ENCODE data around the gene KCNAB1. TPM values are rescaled to one million over a fixed set of nuclear protein-coding genes. Genes with fewer than 3 reads are reported as not detected.

Gene KCNAB1
- total RNA-seq, 2 experiments from 2014 or later: not detected

DNA sequence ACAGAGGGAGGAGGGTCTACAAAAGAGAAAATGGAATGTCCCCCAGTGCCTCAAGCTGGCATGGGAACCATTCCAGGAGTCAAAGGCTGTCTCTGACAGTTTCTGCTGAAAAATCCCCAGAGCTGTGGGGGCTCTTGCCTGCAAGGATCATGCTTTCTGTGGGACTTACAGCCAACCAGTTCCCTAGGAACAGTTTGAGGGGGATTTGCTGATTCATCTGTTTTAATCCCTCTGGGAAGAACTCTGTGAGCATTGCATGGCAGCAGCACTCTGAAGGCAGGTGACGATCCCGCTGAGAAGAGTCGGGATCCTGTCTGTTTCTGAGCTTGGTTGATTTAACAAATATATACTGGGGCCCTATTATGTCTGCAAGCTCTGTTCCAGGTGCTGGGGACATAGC lies 258.5 kb downstream of the KCNAB1 start:
- Histone ChIP-seq H3K9me2 (ENCODE audit: insufficient read depth, low read length) (no peaks in the 10 kb centered on the region), H3K9me3 (ENCODE audit: low read length) (no peaks in the 10 kb centered on the region), H2AFZ (ENCODE audit: low read length) (no peak overlapping the region), H3K4me1 (ENCODE audit: insufficient read depth, low read length, poor library complexity, severe bottlenecking) (no peaks in the 10 kb centered on the region), H4K20me1 (ENCODE audit: insufficient read depth, low read length) (no peaks in the 10 kb centered on the region), H3K36me3 (ENCODE audit: insufficient read depth, low read length) (no peaks in the 10 kb centered on the region), H3K27ac (ENCODE audit: low read depth, low read length, poor library complexity, severe bottlenecking) (no peak overlapping the region), H3K79me2 (ENCODE audit: insufficient read depth, low read depth, low read length) (no peaks in the 10 kb centered on the region), H3K4me3 (ENCODE audit: low read depth, low read length, poor library complexity, severe bottlenecking) (no peak overlapping the region), H3K4me2 (ENCODE audit: low read length) (no peak overlapping the region)
- ChIA-PET POLR2A (no interaction called here), CTCF (ENCODE audit: unreplicated experiment) (no interaction called here)
- TF ChIP-seq, protein P1, sequence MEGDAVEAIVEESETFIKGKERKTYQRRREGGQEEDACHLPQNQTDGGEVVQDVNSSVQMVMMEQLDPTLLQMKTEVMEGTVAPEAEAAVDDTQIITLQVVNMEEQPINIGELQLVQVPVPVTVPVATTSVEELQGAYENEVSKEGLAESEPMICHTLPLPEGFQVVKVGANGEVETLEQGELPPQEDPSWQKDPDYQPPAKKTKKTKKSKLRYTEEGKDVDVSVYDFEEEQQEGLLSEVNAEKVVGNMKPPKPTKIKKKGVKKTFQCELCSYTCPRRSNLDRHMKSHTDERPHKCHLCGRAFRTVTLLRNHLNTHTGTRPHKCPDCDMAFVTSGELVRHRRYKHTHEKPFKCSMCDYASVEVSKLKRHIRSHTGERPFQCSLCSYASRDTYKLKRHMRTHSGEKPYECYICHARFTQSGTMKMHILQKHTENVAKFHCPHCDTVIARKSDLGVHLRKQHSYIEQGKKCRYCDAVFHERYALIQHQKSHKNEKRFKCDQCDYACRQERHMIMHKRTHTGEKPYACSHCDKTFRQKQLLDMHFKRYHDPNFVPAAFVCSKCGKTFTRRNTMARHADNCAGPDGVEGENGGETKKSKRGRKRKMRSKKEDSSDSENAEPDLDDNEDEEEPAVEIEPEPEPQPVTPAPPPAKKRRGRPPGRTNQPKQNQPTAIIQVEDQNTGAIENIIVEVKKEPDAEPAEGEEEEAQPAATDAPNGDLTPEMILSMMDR (conservative IDR thresholded peaks at IDR 0.05; ENCODE audit: low read length): no peak
- no peak for TF ChIP-seq EZH2phosphoT487 (IDR thresholded peaks at IDR 0.05; ENCODE audit: borderline replicate concordance, low read depth, low read length)
- no TSS peak for BruUV-seq (replicated peaks)
- DNase-seq (ENCODE audit: low spot score): no peak
- intact Hi-C loops (cut with micrococcal nuclease; ENCODE audit: unreplicated experiment): no loop called here

- Histone ChIP-seq H3K4me1 (ENCODE audit: insufficient read depth, low read length, poor library complexity, severe bottlenecking) (no peaks in the 10 kb centered on the region), H3K4me2 (ENCODE audit: low read length) (no peak overlapping the region), H3K9me3 (ENCODE audit: low read length) (no peaks in the 10 kb centered on the region), H3K27ac (ENCODE audit: low read depth, low read length, poor library complexity, severe bottlenecking) (no peak overlapping the region), H3K9me2 (ENCODE audit: insufficient read depth, low read length) (no peaks in the 10 kb centered on the region), H2AFZ (ENCODE audit: low read length) (no peak overlapping the region), H4K20me1 (ENCODE audit: insufficient read depth, low read length) (no peaks in the 10 kb centered on the region), H3K4me3 (ENCODE audit: low read depth, low read length, poor library complexity, severe bottlenecking) (no peak overlapping the region), H3K79me2 (ENCODE audit: insufficient read depth, low read depth, low read length) (no peaks in the 10 kb centered on the region), H3K36me3 (ENCODE audit: insufficient read depth, low read length) (no peaks in the 10 kb centered on the region)
- ChIA-PET POLR2A (no interaction called here), CTCF (ENCODE audit: unreplicated experiment) (no interaction called here)
- intact Hi-C loops (cut with micrococcal nuclease; ENCODE audit: unreplicated experiment): no loop called here
- DNase-seq (ENCODE audit: low spot score): no peak
- BruUV-seq (replicated peaks): no TSS peak
- no peak for TF ChIP-seq EZH2phosphoT487 (IDR thresholded peaks at IDR 0.05; ENCODE audit: borderline replicate concordance, low read depth, low read length)
- TF ChIP-seq, protein P1 (conservative IDR thresholded peaks at IDR 0.05; ENCODE audit: low read length): no peak
Measured at GRCh38 chr3:156379327-156379726, 258.9 kb downstream of the KCNAB1 start.

- no TSS peak for BruUV-seq (replicated peaks)
- Histone ChIP-seq H3K9me2 (ENCODE audit: insufficient read depth, low read length) (no peaks in the 10 kb centered on the region), H3K4me2 (ENCODE audit: low read length) (no peak overlapping the region), H2AFZ (ENCODE audit: low read length) (no peak overlapping the region), H3K4me3 (ENCODE audit: low read depth, low read length, poor library complexity, severe bottlenecking) (no peak overlapping the region), H3K4me1 (ENCODE audit: insufficient read depth, low read length, poor library complexity, severe bottlenecking) (no peaks in the 10 kb centered on the region), H3K27ac (ENCODE audit: low read depth, low read length, poor library complexity, severe bottlenecking) (no peak overlapping the region), H3K79me2 (ENCODE audit: insufficient read depth, low read depth, low read length) (no peaks in the 10 kb centered on the region), H3K9me3 (ENCODE audit: low read length) (no peaks in the 10 kb centered on the region), H3K36me3 (ENCODE audit: insufficient read depth, low read length) (no peaks in the 10 kb centered on the region), H4K20me1 (ENCODE audit: insufficient read depth, low read length) (no peaks in the 10 kb centered on the region)
- CTCF ChIA-PET (ENCODE audit: unreplicated experiment): no interaction called here
- POLR2A ChIA-PET: interaction anchor here (0.6 to 0.9 kb wide), 2 partner anchors 136 to 167 kb away, joined by 3 read pairs; no protein-coding TSS in a partner anchor
- TF ChIP-seq, protein P1 (conservative IDR thresholded peaks at IDR 0.05; ENCODE audit: low read length): no peak
- TF ChIP-seq EZH2phosphoT487 (IDR thresholded peaks at IDR 0.05; ENCODE audit: borderline replicate concordance, low read depth, low read length): no peak
- intact Hi-C loops (cut with micrococcal nuclease; ENCODE audit: unreplicated experiment): no loop called here
- no peak for DNase-seq (ENCODE audit: low spot score)
Measured at GRCh38 chr3:156381253-156381652, 260.9 kb downstream of the KCNAB1 start.

Measured in OCI-LY7 (cell line).